Inflammatory macrophage (primary cell): ENCODE data around the gene ZKSCAN2.

ENCODE experiments used
- DNase-seq, 2 donors: peaks; one replicate each; pipeline ENCODE4 v3.0.0-alpha.2; 2020 to 2022
- total RNA-seq, 18 experiments: gene quantifications; one replicate each; lab custom pipeline; 2026; ENCODE audit warnings: mixed read lengths in 6 of 18, inconsistent platforms in 2 of 18; lab: John Stamatoyannopoulos, UW

The ZKSCAN2 gene
- 3.0 to 13.7 (median 7.3) reads per million in 18 experiments for total RNA-seq

DNA sequence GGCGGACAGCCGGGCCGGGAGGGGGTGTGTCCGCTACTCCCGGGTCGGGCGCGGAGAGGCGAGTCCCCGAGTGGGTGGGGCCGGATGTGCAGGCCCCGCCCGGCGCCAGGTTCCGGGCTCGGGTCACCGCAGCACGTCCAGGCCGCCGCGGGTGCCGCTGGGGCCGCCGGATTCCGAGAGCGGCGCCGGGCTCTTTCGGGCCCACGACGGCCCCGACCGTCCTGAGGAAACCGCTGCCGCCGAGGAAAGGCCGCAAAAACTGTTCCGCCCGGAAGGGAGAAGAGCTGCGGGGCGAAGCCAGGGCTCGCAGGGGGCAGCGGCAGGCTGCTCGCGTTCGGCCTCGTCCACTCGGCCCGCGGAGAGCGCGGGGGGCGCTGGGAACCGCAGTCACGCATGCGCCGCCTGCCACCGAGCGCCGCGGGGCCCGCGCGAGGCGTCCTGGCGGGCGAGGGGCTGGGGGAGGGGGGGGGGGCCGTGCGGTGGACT is at the start of gene ZKSCAN2:
Gene ZKSCAN2 (minus strand): TSS at position 376 of the 486 bp plus-strand sequence. CDS start 718 bp downstream, outside the sequence.
- DNase-seq, result peak; percentile 88 to 91

DNA sequence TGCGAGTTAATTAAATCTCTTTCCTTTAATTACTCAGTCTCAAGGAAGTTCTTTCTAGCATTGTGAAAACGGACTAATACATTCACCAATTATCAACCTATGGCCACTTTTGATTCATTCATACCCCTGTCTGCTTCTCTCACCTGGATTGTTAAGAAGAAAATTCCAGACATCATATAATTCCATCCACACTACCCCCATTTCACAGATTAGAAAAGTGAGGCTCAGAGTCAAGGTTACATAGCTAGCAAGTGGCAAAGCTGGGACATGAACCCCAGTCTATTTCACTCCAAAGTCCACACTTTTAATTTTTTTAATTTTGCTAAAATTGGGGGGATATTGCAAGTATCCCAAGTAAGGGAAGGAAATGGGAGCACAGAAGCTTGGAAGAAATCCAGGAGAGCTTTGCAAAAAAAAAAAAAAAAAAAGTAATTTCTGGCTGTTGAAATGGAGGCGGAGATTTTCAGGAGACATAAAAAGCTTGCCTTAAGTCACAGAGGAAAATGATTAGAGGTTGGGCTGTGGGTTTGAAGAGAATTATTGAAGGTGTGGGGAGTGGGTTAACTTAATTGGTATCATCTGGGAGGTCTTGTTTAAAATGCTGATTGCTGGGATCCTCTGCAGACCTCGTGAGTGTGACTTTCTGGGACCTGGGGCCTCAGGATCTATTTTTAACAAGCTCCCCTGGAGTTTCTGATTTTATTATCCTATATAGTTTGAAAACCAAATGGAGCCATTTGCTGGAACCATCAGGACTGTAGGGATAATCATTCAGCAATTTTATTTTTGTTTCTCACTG is 42.3 kb upstream of the ZKSCAN2 start:
- DNase-seq, result no peak

DNA sequence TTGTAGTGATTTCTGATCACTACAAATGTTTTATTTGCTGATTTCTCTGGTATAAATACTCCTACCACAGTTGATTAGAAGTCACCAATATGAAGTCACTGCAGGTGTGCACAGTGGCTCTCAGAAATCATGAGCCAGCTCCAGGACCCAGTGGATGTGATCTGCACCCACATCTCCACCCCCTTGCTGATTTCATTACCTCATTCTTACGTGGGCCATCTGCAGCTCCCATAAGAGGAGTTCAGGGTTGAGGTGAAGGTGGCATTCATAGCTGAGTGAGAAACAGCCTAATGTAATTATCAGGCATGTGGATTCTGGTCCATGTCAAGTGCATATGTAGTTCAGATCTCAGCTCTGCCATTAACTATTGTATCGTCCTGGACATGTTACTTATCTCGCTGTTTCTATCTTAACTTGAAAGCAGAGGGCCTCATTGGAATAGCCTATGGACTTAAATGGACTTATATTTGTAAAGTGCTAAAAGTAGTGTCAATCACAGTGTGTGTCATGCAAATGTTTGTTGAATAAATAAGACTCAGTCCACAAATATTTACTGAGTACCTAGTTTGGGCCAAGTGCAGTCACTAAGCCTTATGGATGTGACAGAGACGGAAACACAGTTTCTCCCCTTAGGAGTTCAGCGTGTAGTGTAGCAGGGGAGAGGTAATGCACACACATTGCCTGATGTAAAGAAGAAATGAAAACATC is 40.7 kb upstream of the ZKSCAN2 start:
- DNase-seq, result no peak

DNA sequence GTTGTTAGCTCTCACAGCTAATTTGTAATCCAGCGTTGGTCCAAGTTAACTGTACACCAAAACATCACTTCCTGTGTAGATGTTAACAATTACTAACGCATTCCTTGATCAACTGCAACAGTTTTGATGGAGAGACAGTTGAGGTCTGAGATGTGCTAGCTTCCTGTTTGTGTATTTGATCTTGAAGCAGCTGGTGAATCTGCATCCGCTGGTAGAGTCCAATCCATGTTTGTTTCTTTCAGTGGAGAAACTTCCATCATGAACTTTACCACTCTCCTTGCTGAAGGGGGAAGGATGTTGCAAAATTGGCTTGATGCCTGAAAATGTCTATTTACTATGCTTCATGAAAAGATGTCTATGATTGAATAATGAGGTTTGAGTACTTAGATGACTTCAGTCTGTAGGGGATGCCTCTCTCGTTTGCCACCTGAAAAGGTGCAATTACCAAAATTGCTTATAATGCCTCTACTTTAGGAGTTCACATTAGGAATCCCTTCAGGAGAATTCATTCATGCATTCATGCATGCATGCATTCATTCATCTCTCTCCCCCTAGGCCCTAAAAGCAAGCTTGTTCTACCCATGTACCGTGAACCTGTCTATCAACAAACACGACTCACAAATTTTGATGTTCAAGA is 39.6 kb upstream of the ZKSCAN2 start:
- DNase-seq, result no peak

DNA sequence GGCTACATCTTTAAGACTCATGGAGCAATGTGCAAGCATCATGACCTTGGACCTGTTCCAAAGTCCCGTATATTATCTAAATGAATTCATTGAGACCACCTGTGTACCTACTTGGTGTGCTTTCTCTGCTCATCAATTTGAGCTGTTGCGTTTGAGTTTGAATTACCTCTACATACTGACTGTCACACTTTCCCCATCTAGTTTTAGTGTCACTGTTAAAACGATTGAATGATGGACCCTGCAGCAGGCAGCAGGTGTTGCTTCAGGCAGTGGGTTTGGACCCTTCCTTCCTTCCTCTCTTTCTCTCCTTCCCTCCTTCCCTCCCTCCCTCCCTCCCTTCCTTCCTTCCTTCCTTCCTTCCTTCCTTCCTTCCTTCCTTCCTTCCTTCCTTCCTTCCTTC is 33.9 kb upstream of the ZKSCAN2 start:
- no peak for DNase-seq

DNA sequence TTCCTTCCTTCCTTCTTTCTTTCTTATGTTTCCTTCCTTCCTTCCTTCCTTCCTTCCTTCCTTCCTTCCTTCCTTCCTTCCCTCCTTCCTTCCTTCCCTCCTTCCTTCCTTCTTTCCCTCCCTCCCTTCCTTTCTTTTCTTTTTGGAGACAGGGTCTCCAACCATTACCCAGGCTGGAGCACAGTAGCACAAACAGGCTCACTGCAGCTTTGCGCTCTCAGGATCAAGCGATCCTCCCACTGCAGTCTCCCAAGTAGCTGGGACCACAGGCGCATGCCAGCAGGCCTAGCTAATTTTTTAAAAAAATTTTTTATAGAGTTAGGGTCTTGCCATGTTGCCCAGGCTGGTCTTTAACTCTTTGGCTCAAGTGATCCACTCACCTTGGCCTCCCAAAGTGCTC is 31.8 kb upstream of the ZKSCAN2 start:
- no peak for DNase-seq

DNA sequence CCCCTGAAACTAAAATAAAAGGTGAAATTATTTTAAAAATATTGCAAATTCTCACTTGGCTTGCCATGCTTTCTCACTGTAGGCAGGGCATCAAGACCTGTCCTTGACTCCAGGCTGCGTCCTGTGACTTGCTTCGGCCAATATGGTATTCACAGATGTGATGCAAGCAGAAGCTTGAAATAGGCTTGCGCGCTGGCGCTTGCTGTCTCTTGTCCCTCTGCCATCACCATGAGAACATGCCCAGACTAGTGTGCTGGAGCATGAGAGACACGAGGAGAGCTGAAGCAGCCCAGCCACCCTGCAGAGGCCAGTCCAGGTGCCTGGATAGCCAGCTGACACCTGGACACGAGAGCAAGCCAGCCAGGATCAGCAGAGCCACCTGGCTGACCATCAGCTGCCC is 21.8 kb upstream of the ZKSCAN2 start:
- DNase-seq, result no peak

DNA sequence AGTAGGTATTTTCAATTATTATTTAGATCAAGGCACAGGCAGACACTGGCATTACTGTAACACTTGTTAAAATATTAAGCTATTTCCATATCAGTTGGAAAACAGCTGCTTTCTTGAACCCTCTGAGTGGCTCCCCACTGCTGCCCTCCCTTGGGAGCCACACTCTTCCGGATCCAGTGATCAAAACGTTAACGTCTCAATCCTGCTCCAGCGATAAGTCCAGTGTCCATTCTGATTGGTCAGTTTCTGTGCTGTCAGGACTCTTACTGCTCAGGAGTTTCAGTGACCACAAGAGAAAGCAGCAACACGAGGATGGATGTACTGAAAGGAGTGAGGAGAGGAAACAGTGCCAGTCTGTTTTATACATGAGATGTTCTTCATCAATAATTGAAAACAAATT is 13.8 kb upstream of the ZKSCAN2 start:
- DNase-seq, result no peak

DNA sequence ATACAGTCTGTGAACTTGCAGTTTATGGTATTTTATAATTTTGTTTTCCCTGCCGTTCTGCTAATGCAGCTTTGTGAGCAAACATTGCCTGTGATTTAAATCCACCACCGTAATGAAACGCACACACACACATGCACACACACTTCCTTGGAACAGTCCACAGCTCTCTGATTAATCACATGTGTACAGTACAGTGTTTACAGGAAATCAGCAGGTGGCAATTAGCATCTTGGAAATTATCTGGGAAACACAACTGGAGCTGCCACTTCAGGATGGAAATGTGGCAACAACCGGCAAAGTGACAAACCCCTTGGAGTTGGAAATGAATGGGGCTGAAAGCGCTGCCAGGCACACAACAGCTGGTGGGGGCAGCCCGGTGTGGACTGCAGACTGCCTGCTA is 12.9 kb upstream of the ZKSCAN2 start:
- DNase-seq, result no peak

DNA sequence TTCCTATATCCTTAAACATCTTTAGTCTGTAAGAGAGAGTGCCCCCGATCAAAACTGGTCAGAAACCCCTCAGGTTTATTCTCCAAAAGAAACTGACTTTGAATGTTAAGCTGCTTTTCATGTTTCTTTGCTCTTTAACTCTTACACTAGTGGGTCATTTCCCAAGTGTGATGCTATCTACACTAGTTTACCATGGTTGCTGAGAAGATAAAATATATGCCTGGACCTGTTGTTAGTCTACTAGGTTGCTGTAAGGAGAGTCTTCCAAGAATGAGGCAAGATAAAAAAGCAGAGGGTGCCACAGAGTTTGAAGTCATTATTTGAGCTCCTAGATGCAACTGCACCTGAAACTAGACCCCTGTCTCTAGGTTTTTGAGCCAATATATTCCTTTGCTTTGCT is 12.2 kb upstream of the ZKSCAN2 start:
- no peak for DNase-seq

DNA sequence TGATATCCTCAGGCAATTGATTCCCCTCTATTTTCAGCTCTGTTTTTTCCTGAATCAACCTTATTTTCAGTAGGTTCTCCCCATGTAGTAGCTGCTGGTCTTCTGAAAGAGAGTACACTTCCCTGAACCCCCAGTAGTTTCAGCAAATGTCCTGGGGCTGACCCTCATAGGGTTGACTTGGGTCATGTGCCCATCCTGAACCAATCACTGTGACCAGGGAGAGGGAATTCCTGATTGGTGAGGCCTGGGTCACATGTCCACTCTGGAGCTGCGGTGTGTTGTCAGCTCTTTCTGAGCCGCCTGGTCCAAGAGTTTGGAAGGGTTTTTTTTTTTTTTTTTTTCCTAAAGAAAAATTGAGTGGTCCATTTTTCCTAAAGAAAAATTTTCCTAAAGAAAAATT is 8.3 kb upstream of the ZKSCAN2 start:
- no peak for DNase-seq

DNA sequence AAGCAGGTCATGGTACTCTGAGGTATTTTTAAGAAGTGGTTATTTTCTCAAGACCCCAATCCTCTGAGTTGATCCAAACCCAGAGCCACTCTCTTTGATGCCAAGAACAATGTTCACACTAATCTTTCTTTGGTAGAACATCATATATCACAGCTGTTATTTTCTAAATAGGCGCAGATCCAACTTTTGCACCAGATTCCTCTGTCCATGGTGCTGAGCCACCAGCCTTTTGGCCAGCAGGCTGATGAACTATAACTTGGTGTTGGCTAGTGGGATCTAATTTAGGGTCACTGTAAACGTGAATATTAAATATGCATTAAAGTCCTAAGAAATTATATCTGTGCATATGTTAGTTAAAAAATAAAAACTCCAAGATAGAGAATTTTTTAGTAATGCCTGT is 7.0 kb upstream of the ZKSCAN2 start:
- peak in 1 of 2 donors; percentile 14 for DNase-seq

DNA sequence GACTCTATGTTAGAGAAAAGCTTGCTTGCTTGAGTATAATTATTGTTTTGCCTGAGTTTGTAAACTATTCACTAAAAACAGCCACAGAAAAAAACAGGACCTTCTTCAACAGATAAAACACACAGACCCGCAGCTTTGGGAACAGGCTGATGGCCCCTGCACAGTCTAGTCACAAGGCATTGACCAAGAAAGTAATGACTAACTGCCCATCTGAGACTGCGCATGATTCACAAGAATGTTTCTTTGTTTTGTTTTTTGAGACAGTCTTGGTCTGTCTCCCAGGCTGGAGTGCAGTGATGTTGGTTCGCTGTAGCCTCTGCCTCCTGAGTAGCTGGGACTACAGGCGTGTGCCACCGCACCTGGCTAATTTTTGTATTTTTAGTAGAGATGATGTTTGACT is 2.8 kb upstream of the ZKSCAN2 start:
- DNase-seq, result peak; percentile 24 to 57

DNA sequence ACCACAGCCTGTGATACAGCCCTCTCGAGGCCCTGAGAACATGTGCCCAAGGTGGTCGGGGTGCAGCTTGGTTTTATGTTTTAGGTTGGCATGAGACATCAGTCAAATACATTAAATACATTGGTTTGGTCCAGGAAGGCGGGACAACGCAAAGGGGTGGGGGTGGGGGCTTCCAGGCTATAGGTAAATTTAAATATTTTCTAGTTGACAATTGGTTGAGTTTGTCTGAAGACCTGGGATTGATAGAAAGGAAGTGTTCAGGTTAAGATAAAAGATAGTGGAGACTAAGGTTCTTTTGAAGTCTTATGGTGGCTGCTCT is 1.2 kb upstream of the ZKSCAN2 start:
- DNase-seq, result no peak

DNA sequence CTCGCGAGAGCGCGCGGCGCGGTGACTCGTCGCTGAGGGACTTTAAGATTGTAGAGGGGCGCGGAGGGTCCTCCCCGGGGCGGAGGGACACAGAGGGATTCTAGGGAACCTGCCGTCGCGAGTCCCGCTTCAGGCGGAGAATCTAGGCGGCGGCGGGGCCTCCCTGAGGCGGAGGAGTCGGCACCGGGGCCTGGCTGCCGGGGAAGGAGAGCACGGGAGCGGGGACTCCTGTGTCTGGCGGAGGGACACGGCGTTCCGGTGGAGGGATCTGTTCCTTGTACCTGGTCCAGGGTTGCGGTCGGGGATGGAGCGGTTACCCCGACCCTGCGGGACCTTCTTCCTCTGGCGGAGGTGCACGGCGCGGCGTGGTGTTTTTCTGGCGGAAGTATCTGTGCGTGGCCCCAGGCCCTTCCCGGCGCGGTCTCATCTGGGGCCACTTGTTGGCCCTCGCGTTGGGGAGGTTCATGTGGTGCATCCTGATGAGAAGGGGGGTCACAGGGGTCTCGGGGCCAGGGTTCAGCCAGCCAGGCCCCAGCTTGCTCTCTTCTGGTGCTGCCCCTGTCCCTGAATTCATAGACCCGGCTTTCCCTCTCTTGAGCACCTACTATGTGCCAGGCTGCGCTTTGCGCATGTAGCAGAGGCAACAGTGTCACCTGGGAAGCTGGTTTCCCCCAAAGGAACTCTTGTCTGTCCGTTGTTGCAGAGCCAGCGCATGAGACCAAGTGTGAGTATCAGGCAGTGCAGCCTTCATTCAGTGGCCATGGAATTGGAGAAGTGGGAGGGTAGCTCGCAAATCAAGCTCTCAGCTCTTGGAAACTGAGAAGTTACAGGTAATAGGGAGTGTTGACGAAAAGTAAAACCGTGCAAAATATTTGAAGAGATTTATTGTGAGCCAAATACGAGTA is 563 bp upstream of the ZKSCAN2 start:
- DNase-seq, result peak; percentile 63 to 69

DNA sequence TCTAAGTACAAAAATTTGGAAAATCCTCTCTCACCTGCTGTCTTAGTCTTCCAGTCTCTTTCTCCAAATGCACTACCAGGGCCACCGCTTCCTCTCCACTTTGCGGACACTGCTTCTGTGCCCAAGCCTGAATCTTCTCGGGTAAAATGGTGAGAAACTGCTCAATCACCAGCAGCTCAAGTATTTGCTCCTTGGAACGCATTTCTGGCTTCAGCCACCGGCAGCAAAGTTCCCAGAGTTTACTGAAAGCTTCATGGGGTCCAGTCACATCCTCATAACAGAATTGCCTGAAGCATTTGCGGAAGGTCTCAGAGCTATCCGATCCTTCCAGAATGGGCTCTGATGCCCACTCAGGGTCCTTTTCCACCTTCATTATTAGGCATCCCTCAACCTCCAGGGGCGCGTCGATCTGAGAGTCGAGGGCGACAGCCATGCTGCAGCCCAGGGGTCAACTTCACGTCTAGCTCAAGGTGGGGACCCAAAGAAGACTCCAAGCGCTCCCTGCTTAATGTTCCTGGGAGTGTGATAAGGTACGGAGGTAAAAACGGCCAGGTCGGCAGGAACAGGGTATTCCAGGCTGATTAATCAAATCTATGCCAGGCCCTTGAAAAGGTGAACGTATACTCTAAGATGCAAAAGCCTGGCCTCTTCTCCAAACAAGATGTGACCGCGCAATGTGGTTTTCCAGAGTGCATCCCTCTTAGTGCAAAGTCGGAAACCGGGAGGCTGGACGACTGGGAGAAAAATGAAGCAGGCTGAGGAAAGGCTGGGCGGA is 763 bp downstream of the ZKSCAN2 start:
- DNase-seq, result peak in 1 of 2 donors; percentile 10

DNA sequence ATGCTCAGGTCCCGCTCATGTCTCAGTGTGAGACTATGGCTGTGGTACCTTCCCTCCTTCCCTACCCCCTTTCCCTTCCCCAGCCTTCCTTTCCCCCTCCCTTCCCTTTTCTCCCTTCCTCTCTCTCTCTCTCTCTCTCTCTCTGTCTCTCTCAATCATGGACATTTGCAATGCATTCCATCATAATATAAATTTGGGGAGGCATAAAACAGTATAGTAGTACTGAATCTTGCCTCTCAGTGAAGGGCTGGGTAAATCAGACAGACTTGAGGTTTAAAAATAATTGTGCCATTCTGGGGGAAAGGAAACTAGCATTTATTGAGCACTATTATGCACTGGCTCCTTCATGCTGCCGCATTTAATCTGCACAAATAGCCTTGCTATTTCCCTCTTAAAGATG is 4.3 kb downstream of the ZKSCAN2 start:
- no peak for DNase-seq

DNA sequence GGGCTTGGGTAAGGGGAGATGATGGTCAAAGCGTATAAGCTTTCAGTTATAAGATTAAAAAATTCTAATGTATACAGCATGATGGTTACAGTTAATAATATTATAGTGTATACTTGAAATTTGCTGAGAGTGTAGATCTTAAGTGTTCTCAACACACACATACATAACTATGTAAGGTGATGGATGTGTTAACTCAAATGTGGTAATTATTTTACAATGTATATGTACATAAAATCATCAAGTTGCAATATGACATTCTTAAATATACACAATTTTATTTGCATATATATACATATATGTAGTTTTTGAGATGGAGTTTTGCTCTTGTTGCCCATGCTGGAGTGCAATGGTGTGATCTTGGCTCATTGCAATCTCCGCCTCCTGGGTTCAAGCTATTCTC is 7.2 kb downstream of the ZKSCAN2 start:
- no peak for DNase-seq

DNA sequence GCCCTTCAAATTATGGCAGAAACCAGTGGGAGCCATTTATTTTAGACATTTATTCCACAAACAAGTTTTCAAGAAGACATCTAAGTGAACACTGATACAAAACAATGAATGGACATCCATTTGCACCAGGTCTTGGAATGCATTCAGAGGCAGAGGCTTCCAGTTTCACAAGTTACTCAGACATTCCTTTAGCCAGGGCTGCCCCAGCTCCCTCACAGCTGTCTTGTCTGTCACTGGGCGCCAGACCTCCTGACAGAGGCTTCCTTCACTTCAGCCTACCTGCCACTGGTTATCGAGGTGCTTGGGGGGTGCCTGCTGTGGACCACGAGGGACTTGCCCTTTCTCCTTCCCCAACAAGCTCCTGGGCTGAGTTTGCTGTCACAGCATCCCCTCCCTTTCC is 21.7 kb downstream of the ZKSCAN2 start:
- DNase-seq, result no peak

DNA sequence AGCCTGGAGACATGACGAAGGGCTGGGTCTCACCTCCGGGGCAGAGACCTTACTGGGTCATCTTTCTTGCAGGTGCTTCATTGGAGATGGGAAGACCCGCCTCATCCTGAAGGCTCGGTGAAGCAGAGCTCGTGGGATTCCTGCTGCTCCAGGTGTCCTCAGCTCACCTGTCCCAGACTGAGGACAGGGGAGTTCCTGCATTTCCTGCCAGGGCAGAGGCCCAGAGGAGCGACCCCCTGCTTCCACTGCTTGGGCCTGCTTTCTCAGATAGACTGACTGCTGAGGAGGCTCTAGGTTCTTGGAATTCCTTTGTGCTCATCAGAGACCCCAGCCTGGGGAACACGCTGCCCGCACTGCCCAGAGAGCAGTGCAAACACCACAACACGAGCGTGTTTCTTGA is 29.3 kb downstream of the ZKSCAN2 start:
- no peak for DNase-seq

DNA sequence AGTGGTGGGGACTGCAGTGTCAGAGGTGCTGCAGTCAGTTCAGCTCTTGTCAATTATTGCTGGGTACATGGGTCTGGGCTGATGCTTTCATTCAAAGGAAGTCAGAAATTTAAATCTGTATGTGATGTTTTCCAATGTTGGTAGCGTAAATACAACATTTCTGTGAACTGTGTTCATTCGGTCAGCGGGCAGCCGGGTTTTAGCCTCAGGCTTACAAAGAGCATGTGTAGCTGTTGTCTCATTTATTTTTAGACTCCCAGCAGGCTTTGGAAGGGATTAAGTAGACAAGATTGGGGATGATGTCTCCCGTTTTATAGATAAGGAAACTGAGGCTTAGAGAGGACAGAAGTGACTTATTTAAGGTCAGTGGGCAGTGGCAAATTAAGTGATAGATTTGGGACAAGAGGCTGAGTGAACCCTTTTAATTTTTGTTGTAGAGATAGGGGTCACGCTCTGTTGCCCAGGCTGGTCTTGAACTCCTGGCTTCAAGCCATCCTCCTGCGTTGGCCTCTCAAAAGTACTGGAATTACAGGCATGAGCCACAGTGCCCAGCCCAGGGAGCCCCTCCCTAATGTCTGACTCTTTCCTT is 32.8 kb downstream of the ZKSCAN2 start:
- DNase-seq, result no peak
